ENCODE measurements around the gene TTR. TPM values are rescaled to one million over a fixed set of nuclear protein-coding genes. Genes with fewer than 3 reads are reported as not detected.

Gene TTR
- total RNA-seq (not detected), total RNA-seq (0 reads per million in 172 experiments)
- not detected for polyA plus RNA-seq (2013, experiment 1 of 2)
- polyA plus RNA-seq (2013, experiment 2 of 2) = 0.07 TPM

DNA sequence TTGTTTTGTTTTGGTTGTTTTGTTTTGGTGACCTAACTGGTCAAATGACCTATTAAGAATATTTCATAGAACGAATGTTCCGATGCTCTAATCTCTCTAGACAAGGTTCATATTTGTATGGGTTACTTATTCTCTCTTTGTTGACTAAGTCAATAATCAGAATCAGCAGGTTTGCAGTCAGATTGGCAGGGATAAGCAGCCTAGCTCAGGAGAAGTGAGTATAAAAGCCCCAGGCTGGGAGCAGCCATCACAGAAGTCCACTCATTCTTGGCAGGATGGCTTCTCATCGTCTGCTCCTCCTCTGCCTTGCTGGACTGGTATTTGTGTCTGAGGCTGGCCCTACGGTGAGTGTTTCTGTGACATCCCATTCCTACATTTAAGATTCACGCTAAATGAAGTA is at the start of gene TTR:
TSS of gene TTR (plus strand) at position 250 of the 400 bp plus-strand sequence. CDS start at position 276, 26 bp downstream.
- intact Hi-C loops (cut with DNase I, micrococcal nuclease) = no loop called here
- no peaks in the 10 kb centered on the region for H3K9me3 ChIP-seq (ENCODE audit: control insufficient read depth in 1 of 2, insufficient read depth in 1 of 2, low read length in 2 of 2)
- no peaks in the 10 kb centered on the region for H3K4me1 ChIP-seq (ENCODE audit: insufficient read depth, low read length)
- TF ChIP-seq, protein P1, sequence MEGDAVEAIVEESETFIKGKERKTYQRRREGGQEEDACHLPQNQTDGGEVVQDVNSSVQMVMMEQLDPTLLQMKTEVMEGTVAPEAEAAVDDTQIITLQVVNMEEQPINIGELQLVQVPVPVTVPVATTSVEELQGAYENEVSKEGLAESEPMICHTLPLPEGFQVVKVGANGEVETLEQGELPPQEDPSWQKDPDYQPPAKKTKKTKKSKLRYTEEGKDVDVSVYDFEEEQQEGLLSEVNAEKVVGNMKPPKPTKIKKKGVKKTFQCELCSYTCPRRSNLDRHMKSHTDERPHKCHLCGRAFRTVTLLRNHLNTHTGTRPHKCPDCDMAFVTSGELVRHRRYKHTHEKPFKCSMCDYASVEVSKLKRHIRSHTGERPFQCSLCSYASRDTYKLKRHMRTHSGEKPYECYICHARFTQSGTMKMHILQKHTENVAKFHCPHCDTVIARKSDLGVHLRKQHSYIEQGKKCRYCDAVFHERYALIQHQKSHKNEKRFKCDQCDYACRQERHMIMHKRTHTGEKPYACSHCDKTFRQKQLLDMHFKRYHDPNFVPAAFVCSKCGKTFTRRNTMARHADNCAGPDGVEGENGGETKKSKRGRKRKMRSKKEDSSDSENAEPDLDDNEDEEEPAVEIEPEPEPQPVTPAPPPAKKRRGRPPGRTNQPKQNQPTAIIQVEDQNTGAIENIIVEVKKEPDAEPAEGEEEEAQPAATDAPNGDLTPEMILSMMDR (IDR thresholded peaks at IDR 0.05) = no peak
- ChIA-PET POLR2A (no interaction called here), CTCF (no interaction called here)
- no peak for ATAC-seq (ENCODE audit: poor library complexity)
- H3K4me3 ChIP-seq (ENCODE audit: low read length) = no peak within 1 kb of the TSS
- no peak within 1 kb of the TSS for H3K27ac ChIP-seq (ENCODE audit: low read depth in 1 of 2, low read length in 2 of 2)
- no peaks in the 10 kb centered on the region for H3K36me3 ChIP-seq (ENCODE audit: insufficient read depth, low read length)
- no peaks in the 10 kb centered on the region for H3K27me3 Mint-ChIP-seq
- H3K9me3 Mint-ChIP-seq = no peaks in the 10 kb centered on the region
- H3K27ac Mint-ChIP-seq = no peak within 1 kb of the TSS
- DNase-seq = no peak
- H3K4me3 Mint-ChIP-seq = no peak within 1 kb of the TSS
- no peaks in the 10 kb centered on the region for H3K27me3 ChIP-seq (ENCODE audit: control insufficient read depth in 1 of 2, insufficient read depth in 2 of 2, low read length in 2 of 2)
- H3K36me3 Mint-ChIP-seq (ENCODE audit: low read depth) = no peaks in the 10 kb centered on the region
- no peaks in the 10 kb centered on the region for H3K4me1 Mint-ChIP-seq (ENCODE audit: low read depth)

DNA sequence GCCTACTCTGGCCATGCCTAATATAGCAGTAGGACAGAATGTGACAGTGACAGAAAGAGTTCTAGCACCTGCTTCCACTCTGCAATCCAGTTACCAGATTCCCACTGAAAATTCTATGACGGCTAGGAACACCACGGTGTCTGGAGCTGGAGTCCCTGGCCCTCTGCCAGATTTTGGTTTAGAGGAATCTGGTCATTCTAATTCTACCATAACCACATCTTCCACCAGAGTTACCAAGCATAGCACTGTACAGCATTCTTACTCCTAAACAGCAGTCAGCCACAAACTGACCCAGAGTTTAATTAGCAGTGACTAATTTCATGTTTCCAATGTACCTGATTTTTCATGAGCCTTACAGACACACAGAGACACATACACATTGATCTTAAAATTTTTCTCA is 45.2 kb upstream of the TTR start:
- ChIA-PET CTCF (no interaction called here), POLR2A (no interaction called here)
- no peak overlapping the region for H3K27ac Mint-ChIP-seq
- Histone ChIP-seq H3K4me3 (ENCODE audit: low read length) (no peak overlapping the region), H3K36me3 (ENCODE audit: insufficient read depth, low read length) (no peaks in the 10 kb centered on the region), H3K4me1 (ENCODE audit: insufficient read depth, low read length) (no peaks in the 10 kb centered on the region), H3K27me3 (ENCODE audit: control insufficient read depth in 1 of 2, insufficient read depth in 2 of 2, low read length in 2 of 2) (no peaks in the 10 kb centered on the region), H3K9me3 (ENCODE audit: control insufficient read depth in 1 of 2, insufficient read depth in 1 of 2, low read length in 2 of 2) (no peaks in the 10 kb centered on the region), H3K27ac (ENCODE audit: low read depth in 1 of 2, low read length in 2 of 2) (no peak overlapping the region)
- no peak overlapping the region for H3K4me3 Mint-ChIP-seq
- H3K4me1 Mint-ChIP-seq (ENCODE audit: low read depth) = no peaks in the 10 kb centered on the region
- H3K9me3 Mint-ChIP-seq = no peaks in the 10 kb centered on the region
- TF ChIP-seq, protein P1 (IDR thresholded peaks at IDR 0.05) = no peak
- intact Hi-C loops (cut with DNase I, micrococcal nuclease) = no loop called here
- DNase-seq (no peak), ATAC-seq (ENCODE audit: poor library complexity) (no peak)
- H3K27me3 Mint-ChIP-seq = no peaks in the 10 kb centered on the region
- no peaks in the 10 kb centered on the region for H3K36me3 Mint-ChIP-seq (ENCODE audit: low read depth)

DNA sequence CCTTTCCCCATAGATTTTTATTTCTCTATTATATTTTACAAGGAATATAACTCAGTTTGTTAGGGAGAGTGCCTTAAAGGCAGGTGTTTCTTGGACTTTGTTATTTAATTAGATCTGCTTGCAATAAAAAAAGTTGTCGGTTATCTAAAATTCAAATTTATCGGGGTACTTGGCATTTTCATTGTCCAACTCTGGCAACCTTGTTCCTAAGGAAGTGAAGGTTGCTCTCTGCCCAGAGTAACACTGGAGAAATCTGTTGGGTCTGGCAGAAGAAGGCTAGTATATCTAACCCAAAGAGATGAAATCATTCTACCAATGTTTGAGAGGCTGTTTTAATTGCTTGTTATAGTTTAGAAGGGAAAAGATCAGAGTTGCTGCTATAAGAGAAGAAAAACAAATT is 42.8 kb upstream of the TTR start:
- no peaks in the 10 kb centered on the region for H3K9me3 ChIP-seq (ENCODE audit: control insufficient read depth in 1 of 2, insufficient read depth in 1 of 2, low read length in 2 of 2)
- Mint-ChIP-seq H3K4me1 (ENCODE audit: low read depth) (no peaks in the 10 kb centered on the region), H3K27me3 (no peaks in the 10 kb centered on the region), H3K9me3 (no peaks in the 10 kb centered on the region), H3K36me3 (ENCODE audit: low read depth) (no peaks in the 10 kb centered on the region), H3K27ac (no peak overlapping the region), H3K4me3 (no peak overlapping the region)
- H3K4me1 ChIP-seq (ENCODE audit: insufficient read depth, low read length) = no peaks in the 10 kb centered on the region
- DNase-seq (no peak), ATAC-seq (ENCODE audit: poor library complexity) (no peak)
- TF ChIP-seq, protein P1 (IDR thresholded peaks at IDR 0.05) = no peak
- H3K27me3 ChIP-seq (ENCODE audit: control insufficient read depth in 1 of 2, insufficient read depth in 2 of 2, low read length in 2 of 2) = no peaks in the 10 kb centered on the region
- H3K4me3 ChIP-seq (ENCODE audit: low read length) = no peak overlapping the region
- ChIA-PET CTCF (no interaction called here), POLR2A (no interaction called here)
- no peaks in the 10 kb centered on the region for H3K36me3 ChIP-seq (ENCODE audit: insufficient read depth, low read length)
- intact Hi-C loops (cut with DNase I, micrococcal nuclease) = no loop called here
- no peak overlapping the region for H3K27ac ChIP-seq (ENCODE audit: low read depth in 1 of 2, low read length in 2 of 2)
